ENCODE measurements around the gene FBXW8.

DNA sequence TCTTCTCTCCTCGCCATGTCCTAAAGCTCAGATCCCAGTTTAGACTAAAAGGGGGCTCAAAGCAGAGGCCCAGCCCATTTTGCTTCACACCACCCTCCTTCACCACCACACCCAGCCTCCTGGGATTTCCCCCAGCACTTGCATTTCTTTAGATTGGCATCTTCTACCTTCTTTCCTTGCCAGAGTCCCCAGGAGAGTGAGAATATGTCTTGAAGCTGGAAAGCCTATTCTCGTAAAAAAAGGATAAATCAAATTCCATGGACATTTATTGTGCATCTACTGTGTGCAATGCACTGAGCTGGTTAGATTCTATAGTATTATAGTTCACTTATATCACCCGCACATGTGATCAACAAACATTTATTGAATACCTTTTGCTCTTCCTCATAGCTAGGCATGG, 10.2 kb downstream of the FBXW8 start:
- TF ChIP-seq, protein P1, sequence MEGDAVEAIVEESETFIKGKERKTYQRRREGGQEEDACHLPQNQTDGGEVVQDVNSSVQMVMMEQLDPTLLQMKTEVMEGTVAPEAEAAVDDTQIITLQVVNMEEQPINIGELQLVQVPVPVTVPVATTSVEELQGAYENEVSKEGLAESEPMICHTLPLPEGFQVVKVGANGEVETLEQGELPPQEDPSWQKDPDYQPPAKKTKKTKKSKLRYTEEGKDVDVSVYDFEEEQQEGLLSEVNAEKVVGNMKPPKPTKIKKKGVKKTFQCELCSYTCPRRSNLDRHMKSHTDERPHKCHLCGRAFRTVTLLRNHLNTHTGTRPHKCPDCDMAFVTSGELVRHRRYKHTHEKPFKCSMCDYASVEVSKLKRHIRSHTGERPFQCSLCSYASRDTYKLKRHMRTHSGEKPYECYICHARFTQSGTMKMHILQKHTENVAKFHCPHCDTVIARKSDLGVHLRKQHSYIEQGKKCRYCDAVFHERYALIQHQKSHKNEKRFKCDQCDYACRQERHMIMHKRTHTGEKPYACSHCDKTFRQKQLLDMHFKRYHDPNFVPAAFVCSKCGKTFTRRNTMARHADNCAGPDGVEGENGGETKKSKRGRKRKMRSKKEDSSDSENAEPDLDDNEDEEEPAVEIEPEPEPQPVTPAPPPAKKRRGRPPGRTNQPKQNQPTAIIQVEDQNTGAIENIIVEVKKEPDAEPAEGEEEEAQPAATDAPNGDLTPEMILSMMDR (optimal IDR thresholded peaks at IDR 0.05 in 1 of 3, IDR thresholded peaks at IDR 0.05 in 1 of 3, conservative IDR thresholded peaks at IDR 0.05 in 1 of 3; ENCODE audit: extremely low read depth in 1 of 3, insufficient read depth in 2 of 3, low read length in 3 of 3), result no peak
- TF ChIP-seq EZH2 (IDR thresholded peaks at IDR 0.05; ENCODE audit: low read length), result no peak

Measured in keratinocyte (primary cell).